ENCODE measurements around the gene PRPF4.

- TF ChIP-seq, protein P1, sequence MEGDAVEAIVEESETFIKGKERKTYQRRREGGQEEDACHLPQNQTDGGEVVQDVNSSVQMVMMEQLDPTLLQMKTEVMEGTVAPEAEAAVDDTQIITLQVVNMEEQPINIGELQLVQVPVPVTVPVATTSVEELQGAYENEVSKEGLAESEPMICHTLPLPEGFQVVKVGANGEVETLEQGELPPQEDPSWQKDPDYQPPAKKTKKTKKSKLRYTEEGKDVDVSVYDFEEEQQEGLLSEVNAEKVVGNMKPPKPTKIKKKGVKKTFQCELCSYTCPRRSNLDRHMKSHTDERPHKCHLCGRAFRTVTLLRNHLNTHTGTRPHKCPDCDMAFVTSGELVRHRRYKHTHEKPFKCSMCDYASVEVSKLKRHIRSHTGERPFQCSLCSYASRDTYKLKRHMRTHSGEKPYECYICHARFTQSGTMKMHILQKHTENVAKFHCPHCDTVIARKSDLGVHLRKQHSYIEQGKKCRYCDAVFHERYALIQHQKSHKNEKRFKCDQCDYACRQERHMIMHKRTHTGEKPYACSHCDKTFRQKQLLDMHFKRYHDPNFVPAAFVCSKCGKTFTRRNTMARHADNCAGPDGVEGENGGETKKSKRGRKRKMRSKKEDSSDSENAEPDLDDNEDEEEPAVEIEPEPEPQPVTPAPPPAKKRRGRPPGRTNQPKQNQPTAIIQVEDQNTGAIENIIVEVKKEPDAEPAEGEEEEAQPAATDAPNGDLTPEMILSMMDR (IDR thresholded peaks at IDR 0.05) = no peak
- TF ChIP-seq POLR2A (IDR thresholded peaks at IDR 0.05) = no peak
Measured at GRCh38 chr9:113298311-113298710, 22.9 kb downstream of the PRPF4 start.
